NCI-H510A treated with DMSO at 0.1 percent for 48 hours (cell line): Measurements from ENCODE around the gene TPK1.
"Not testable (repeated sequence)": the region's sequence is repeated elsewhere in the genome, so short reads cannot be mapped to it uniquely, and the experiment has no call there.

Experiments
- DNase-seq: peaks from one replicate; lab custom pipeline; 2025; lab: John Stamatoyannopoulos, UW

Gene TPK1

GRCh38 chr7:144629598-144629997 is 206.3 kb downstream of the TPK1 start:
- DNase-seq = no peak

- DNase-seq = no peak
Observed at GRCh38 chr7:144629011-144629410, 206.8 kb downstream of the TPK1 start.

- no peak for DNase-seq
Observed at GRCh38 chr7:144628176-144628575, 207.7 kb downstream of the TPK1 start.

GRCh38 chr7:144622745-144623144 is 213.1 kb downstream of the TPK1 start:
- no peak for DNase-seq

- DNase-seq = no peak
Observed at GRCh38 chr7:144606261-144606660, 229.6 kb downstream of the TPK1 start.

- DNase-seq = no peak
Observed at GRCh38 chr7:144596953-144597352, 238.9 kb downstream of the TPK1 start.

- DNase-seq = no peak
Observed at GRCh38 chr7:144594580-144594979, 241.3 kb downstream of the TPK1 start.

- no peak for DNase-seq
Observed at GRCh38 chr7:144588559-144589051, 247.2 kb downstream of the TPK1 start.

- DNase-seq = no peak
Observed at GRCh38 chr7:144587701-144588100, 248.2 kb downstream of the TPK1 start.

- DNase-seq = no peak
Observed at GRCh38 chr7:144584726-144585125, 251.1 kb downstream of the TPK1 start.

GRCh38 chr7:144579687-144580086 is 256.2 kb downstream of the TPK1 start:
- DNase-seq = no peak

- no peak for DNase-seq
Observed at GRCh38 chr7:144575456-144575855, 260.4 kb downstream of the TPK1 start.

GRCh38 chr7:144574753-144575152 is 261.1 kb downstream of the TPK1 start:
- DNase-seq = not testable (repeated sequence)

GRCh38 chr7:144568233-144568632 is 267.6 kb downstream of the TPK1 start:
- no peak for DNase-seq

GRCh38 chr7:144565586-144565985 is 270.3 kb downstream of the TPK1 start:
- no peak for DNase-seq

- no peak for DNase-seq
Observed at GRCh38 chr7:144549861-144550260, 286.0 kb downstream of the TPK1 start.

- DNase-seq = no peak
Observed at GRCh38 chr7:144548556-144548955, 287.3 kb downstream of the TPK1 start.

- no peak for DNase-seq
Observed at GRCh38 chr7:144547888-144548287, 288.0 kb downstream of the TPK1 start.

- DNase-seq = no peak
Observed at GRCh38 chr7:144546782-144547181, 289.1 kb downstream of the TPK1 start.

GRCh38 chr7:144545330-144545729 is 290.5 kb downstream of the TPK1 start:
- no peak for DNase-seq

- no peak for DNase-seq
Observed at GRCh38 chr7:144534655-144535395, 301.0 kb downstream of the TPK1 start.

- DNase-seq = no peak
Observed at GRCh38 chr7:144534196-144534595, 301.7 kb downstream of the TPK1 start.

GRCh38 chr7:144531181-144531580 is 304.7 kb downstream of the TPK1 start:
- no peak for DNase-seq

- no peak for DNase-seq
Observed at GRCh38 chr7:144529269-144529926, 306.5 kb downstream of the TPK1 start.
